Pancreas (tissue), 10 donors: ENCODE data around the gene CAPZA2. TPM values are rescaled to one million over a fixed set of nuclear protein-coding genes. Genes with fewer than 3 reads are reported as not detected.

Source experiments
- ATAC-seq, 4 donors: fragments of 200-7000 bp; cut with Tn5 transposase; one replicate each; pipeline versions ENCODE4 v1.8.0 to v1.9.1; 2020; ENCODE audit warnings: mild to moderate bottlenecking in 4 of 4, moderate library complexity in 4 of 4
- DNase-seq, 6 donors: peaks; one replicate each; pipeline ENCODE4 v3.0.0-alpha.2; 2020
- FAIRE-seq: peaks from 2 replicates; lab custom pipeline; 2012; peaks lifted over from hg19 to GRCh38; lab: Jason Lieb, UNC
- H3K27ac ChIP-seq, 4 donors: fragments of 200-600 bp; sonication (generic); 1 replicate in 3 of 4; 2 replicates in 1 of 4; pipeline versions ENCODE4 v1.5.0 to v1.8.0; 2020
- H3K27me3 ChIP-seq, 4 donors: fragments of 200-600 bp; one replicate each; pipeline ENCODE4 v1.8.0; 2021
- H3K36me3 ChIP-seq, 3 donors: fragments of 200-600 bp; sonication (generic) in 1 of 3; one replicate each; pipeline versions ENCODE4 v1.5.0 to v1.8.0; 2020 to 2021
- H3K4me1 ChIP-seq, 3 donors: fragments of 200-600 bp; one replicate each; pipeline ENCODE4 v1.8.0; 2021
- H3K4me3 ChIP-seq, 4 donors: fragments of 200-600 bp; sonication (generic) in 2 of 4; one replicate each; pipeline versions ENCODE4 v1.5.0 to v1.8.0; 2020 to 2021
- H3K9me3 ChIP-seq, 4 donors: fragments of 200-600 bp; one replicate each; pipeline ENCODE4 v1.8.0; 2021
- WGBS, 2 donors: extraction: QIAGEN DNeasy Blood & Tissue Kit; methylation state at CpG; one replicate each; pipeline ENCODE4 v1.1.7; 2013; 5-methylcytosine and 5-hydroxymethylcytosine counted together
- intact Hi-C, 3 donors: fragments of 100-400 bp; cut with DNase I; formaldehyde crosslinking; loops; one replicate each; pipeline versions ENCODE4 v1.11.1 to v1.14.2; 2022
- polyA plus RNA-seq, 2 donors: library from polyadenylated mRNA; stranded (reverse); fragments of 200-250 nt; gene quantifications; one replicate each; pipeline ENCODE4 v1.2.3, GENCODE V29; 2013
- total RNA-seq, 6 donors: library from RNA; stranded (reverse); fragmentation: NEBNext Ultra II Directional in 4 of 6; extraction: Animal tissue kit (Norgen Biotek cat#: 25700) in 4 of 6; gene quantifications; one replicate each; pipeline versions ENCODE4 v1.2.1 to v1.2.4, GENCODE V29; 2021 to 2023
- TF ChIP-seq, protein P1 (sequence below), 4 donors: fragments of 200-600 bp; sonication (generic) in 3 of 4; IDR thresholded peaks; one replicate each; pipeline versions ENCODE4 v1.5.0 to v1.8.0; 2021; ENCODE audit warnings: antibody characterized with exemption in 4 of 4
- donor health status: healthy with polysubstance abuse.
- donor health status: DM: no; HTN: no; CAD: no; lungs with moderate emphysema.
- donor health status: DM: no; HTN: no; CAD: no.
- donor health status: control.
- donor health status: control.
- donor health status: Bipolar disorder and iron deficiency.
- donor health status: DM: yes; HTN: yes; CAD: no.
- donor health status: DM: no; HTN: no; CAD: no.
- donor health status: DM: no; HTN: no; CAD: no.
- donor health status: DM: yes; HTN: yes; CAD: no.

The CAPZA2 gene
- total and polyA plus RNA-seq, 8 donors, result 10.8 to 97.9 (median 58.3) TPM

DNA sequence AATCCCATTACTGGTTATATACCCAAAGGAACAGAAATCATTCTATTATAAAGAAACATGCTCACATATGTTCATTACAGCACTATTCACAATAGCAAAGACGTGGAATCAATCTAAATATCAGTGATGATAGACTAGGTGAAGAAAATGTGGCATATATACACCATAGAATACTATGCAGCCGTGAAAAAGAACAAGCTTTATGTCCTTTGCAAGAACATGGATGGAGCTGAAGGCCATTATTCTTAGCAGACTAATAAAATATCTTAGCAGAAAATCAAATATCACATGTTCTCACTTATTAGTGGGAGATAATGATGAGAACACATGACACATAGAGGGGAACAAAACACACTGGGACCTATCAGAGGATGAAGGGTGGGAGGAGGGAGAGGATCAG is 38.8 kb downstream of the CAPZA2 start:
- peaks cover 0 to 3% (median 0%) of the 10 kb centered on the region in 3 donors for H3K36me3 ChIP-seq
- no peaks in the 10 kb centered on the region for H3K27me3 ChIP-seq
- intact Hi-C loops, result no loop called here
- no peak for ATAC-seq
- H3K9me3 ChIP-seq, result no peaks in the 10 kb centered on the region
- no peak overlapping the region for H3K27ac ChIP-seq
- WGBS, 2 donors, result 99 to 100% methylated on average over 2 of the region's 2 CpGs
- TF ChIP-seq, protein P1, sequence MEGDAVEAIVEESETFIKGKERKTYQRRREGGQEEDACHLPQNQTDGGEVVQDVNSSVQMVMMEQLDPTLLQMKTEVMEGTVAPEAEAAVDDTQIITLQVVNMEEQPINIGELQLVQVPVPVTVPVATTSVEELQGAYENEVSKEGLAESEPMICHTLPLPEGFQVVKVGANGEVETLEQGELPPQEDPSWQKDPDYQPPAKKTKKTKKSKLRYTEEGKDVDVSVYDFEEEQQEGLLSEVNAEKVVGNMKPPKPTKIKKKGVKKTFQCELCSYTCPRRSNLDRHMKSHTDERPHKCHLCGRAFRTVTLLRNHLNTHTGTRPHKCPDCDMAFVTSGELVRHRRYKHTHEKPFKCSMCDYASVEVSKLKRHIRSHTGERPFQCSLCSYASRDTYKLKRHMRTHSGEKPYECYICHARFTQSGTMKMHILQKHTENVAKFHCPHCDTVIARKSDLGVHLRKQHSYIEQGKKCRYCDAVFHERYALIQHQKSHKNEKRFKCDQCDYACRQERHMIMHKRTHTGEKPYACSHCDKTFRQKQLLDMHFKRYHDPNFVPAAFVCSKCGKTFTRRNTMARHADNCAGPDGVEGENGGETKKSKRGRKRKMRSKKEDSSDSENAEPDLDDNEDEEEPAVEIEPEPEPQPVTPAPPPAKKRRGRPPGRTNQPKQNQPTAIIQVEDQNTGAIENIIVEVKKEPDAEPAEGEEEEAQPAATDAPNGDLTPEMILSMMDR (IDR thresholded peaks at IDR 0.05), result no peak
- H3K4me1 ChIP-seq, result no peaks in the 10 kb centered on the region
- FAIRE-seq, result no peak
- no peak overlapping the region for H3K4me3 ChIP-seq
- DNase-seq, result no peak

DNA sequence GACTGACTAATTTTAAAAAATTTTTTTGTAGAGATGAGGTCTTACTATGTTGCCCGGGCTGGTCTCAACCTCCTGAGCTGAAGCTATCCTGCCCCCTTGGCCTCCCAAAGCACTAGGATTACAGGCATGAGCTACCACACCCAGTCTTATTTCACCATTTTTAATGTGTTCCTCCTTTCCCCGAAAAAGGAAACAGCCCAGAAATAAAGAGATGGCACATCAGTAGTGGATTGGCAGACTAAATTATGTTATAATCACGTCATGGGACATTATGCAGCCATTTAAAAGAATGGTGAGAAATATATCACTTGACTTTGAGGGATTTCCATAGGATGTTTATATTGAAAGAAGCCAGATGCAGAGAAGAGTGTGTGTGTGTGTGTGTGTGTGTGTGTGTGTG is 40.5 kb downstream of the CAPZA2 start:
- FAIRE-seq (no peak), DNase-seq (no peak), ATAC-seq (no peak)
- no peak overlapping the region for H3K27ac ChIP-seq
- WGBS, 2 donors, result 91 to 92% methylated on average over 3 of the region's 3 CpGs
- no peaks in the 10 kb centered on the region for H3K4me1 ChIP-seq
- peaks cover 0 to 3% (median 0%) of the 10 kb centered on the region in 3 donors for H3K36me3 ChIP-seq
- H3K27me3 ChIP-seq, result no peaks in the 10 kb centered on the region
- intact Hi-C loops, result no loop called here
- no peaks in the 10 kb centered on the region for H3K9me3 ChIP-seq
- no peak overlapping the region for H3K4me3 ChIP-seq
- TF ChIP-seq, protein P1 (IDR thresholded peaks at IDR 0.05), result no peak

DNA sequence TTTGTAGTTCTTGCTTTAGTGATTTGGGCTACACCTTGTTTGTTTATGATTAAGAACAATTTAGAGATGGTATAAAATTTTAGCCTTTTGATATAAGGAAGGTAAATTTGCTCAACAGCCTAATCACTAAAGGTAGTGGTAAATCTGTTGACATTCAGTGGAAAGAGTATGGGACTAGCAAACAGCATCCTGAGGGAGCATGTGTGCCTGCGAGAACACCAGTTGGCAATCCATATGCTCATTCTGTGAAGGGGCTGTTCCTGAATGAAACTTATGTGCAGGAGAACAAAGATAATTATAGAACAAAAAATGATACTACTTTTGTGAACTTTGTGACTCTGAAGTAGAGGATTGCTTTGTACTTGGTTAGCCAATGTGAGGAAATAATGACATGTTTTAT is 44.0 kb downstream of the CAPZA2 start:
- Histone ChIP-seq H3K4me3 (no peak overlapping the region), H3K9me3 (no peaks in the 10 kb centered on the region), H3K36me3 (peaks cover 0 to 4% (median 0%) of the 10 kb centered on the region in 3 donors), H3K27me3 (no peaks in the 10 kb centered on the region), H3K27ac (no peak overlapping the region), H3K4me1 (no peaks in the 10 kb centered on the region)
- DNase-seq (no peak), ATAC-seq (no peak), FAIRE-seq (no peak)
- TF ChIP-seq, protein P1 (IDR thresholded peaks at IDR 0.05), result no peak
- 82 to 94% methylated on average over 1 of the region's 1 CpG for WGBS, 2 donors
- intact Hi-C loops, result no loop called here

DNA sequence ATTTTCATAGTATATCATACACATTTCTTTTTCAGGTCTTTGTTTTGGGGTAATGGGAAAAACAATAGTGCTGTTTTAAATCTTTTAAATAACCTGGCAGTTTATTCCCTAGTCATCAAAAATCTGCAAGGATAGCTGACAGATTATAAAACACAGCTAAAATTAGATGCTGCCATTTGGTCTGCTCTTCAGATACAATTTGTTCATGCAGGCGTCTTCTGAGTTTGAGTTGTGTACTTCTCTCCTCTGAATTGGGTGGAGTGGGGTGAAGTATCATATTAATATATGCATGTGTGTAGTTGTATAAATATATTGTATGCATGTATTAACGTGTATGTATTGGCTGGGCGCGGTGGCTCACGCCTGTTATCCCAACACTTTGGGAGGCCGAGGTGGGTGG is 48.0 kb downstream of the CAPZA2 start:
- TF ChIP-seq, protein P1 (IDR thresholded peaks at IDR 0.05), result no peak
- Histone ChIP-seq H3K4me1 (no peaks in the 10 kb centered on the region), H3K27ac (no peak overlapping the region), H3K36me3 (peaks cover 0 to 24% (median 5%) of the 10 kb centered on the region in 3 donors), H3K27me3 (no peaks in the 10 kb centered on the region), H3K4me3 (no peak overlapping the region), H3K9me3 (no peaks in the 10 kb centered on the region)
- DNase-seq (no peak), FAIRE-seq (no peak), ATAC-seq (no peak)
- intact Hi-C loops, result no loop called here
- WGBS, 2 donors, result 94 to 98% methylated on average over 6 of the region's 6 CpGs

DNA sequence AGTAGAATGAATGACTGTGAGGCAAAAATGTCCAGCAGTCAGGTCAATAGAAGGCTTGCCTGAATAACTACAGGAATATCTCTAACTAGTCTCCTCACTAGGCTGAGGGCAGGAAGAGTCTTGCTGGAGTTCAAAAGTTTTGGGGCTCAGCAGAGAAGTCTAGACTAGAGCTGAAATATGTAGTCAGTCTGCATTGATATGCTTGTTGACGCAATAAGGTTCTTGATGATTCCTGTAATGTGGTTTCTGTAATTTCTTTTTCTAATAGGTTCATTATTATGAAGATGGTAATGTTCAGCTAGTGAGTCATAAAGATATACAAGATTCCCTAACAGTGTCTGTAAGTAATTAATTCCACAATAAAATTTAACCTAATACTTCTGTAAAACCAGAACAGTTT is 49.4 kb downstream of the CAPZA2 start:
- intact Hi-C loops, result no loop called here
- Histone ChIP-seq H3K4me1 (no peaks in the 10 kb centered on the region), H3K9me3 (no peaks in the 10 kb centered on the region), H3K4me3 (no peak overlapping the region), H3K36me3 (peaks cover 3 to 31% (median 5%) of the 10 kb centered on the region in 3 donors), H3K27me3 (no peaks in the 10 kb centered on the region), H3K27ac (no peak overlapping the region)
- 97% methylated on average over 1 of the region's 1 CpG for WGBS, 2 donors
- no peak for DNase-seq
- no peak for FAIRE-seq
- no peak for ATAC-seq
- TF ChIP-seq, protein P1 (IDR thresholded peaks at IDR 0.05), result no peak
